Measurements from ENCODE around the gene MEGF11.

The MEGF11 gene

GRCh38 chr15:66237513-66238235, 15.9 kb downstream of the MEGF11 start:
- Histone ChIP-seq H3K27ac (no peak overlapping the region), H3K9me3 (no peaks in the 10 kb centered on the region), H3K4me1 (no peaks in the 10 kb centered on the region), H3K27me3 (peaks cover 0 to 52% of the 10 kb centered on the region in 2 donors), H3K4me3 (no peak overlapping the region), H3K36me3 (no peaks in the 10 kb centered on the region)
- no peak for DNase-seq
- intact Hi-C loops (cut with DNase I; ENCODE audit: low total_unique reads) = no loop called here
- no peak for TF ChIP-seq CTCF (IDR thresholded peaks at IDR 0.05)

- no peaks in the 10 kb centered on the region for H3K4me1 ChIP-seq
- no peak for TF ChIP-seq CTCF (IDR thresholded peaks at IDR 0.05)
- peaks cover 0 to 53% of the 10 kb centered on the region in 2 donors for H3K27me3 ChIP-seq
- H3K4me3 ChIP-seq = no peak overlapping the region
- H3K27ac ChIP-seq = no peak overlapping the region
- H3K36me3 ChIP-seq = no peaks in the 10 kb centered on the region
- DNase-seq = no peak
- no peaks in the 10 kb centered on the region for H3K9me3 ChIP-seq
- intact Hi-C loops (cut with DNase I; ENCODE audit: low total_unique reads) = no loop called here
Observed at GRCh38 chr15:66236806-66237375, 16.7 kb downstream of the MEGF11 start.

- no peak overlapping the region for H3K4me3 ChIP-seq
- no peaks in the 10 kb centered on the region for H3K36me3 ChIP-seq
- no peak for DNase-seq
- no peak for TF ChIP-seq CTCF (IDR thresholded peaks at IDR 0.05)
- intact Hi-C loops (cut with DNase I; ENCODE audit: low total_unique reads) = no loop called here
- peaks cover 0 to 48% of the 10 kb centered on the region in 2 donors for H3K27me3 ChIP-seq
- no peaks in the 10 kb centered on the region for H3K9me3 ChIP-seq
- no peak overlapping the region for H3K27ac ChIP-seq
- no peaks in the 10 kb centered on the region for H3K4me1 ChIP-seq
Observed at GRCh38 chr15:66235866-66236265, 17.7 kb downstream of the MEGF11 start.

GRCh38 chr15:66234798-66235197, 18.8 kb downstream of the MEGF11 start:
- TF ChIP-seq CTCF (IDR thresholded peaks at IDR 0.05) = no peak
- Histone ChIP-seq H3K36me3 (no peaks in the 10 kb centered on the region), H3K27ac (no peak overlapping the region), H3K4me3 (no peak overlapping the region), H3K27me3 (peaks cover 0 to 48% of the 10 kb centered on the region in 2 donors), H3K4me1 (no peaks in the 10 kb centered on the region), H3K9me3 (no peaks in the 10 kb centered on the region)
- intact Hi-C loops (cut with DNase I; ENCODE audit: low total_unique reads) = no loop called here
- no peak for DNase-seq

GRCh38 chr15:66233487-66234415, 19.8 kb downstream of the MEGF11 start:
- no peak for DNase-seq
- no peak overlapping the region for H3K27ac ChIP-seq
- no peaks in the 10 kb centered on the region for H3K36me3 ChIP-seq
- H3K4me3 ChIP-seq = no peak overlapping the region
- no peaks in the 10 kb centered on the region for H3K4me1 ChIP-seq
- intact Hi-C loops (cut with DNase I; ENCODE audit: low total_unique reads) = no loop called here
- no peaks in the 10 kb centered on the region for H3K9me3 ChIP-seq
- peaks cover 0 to 42% of the 10 kb centered on the region in 2 donors for H3K27me3 ChIP-seq
- TF ChIP-seq CTCF (IDR thresholded peaks at IDR 0.05) = no peak

Measured in tibial artery (tissue), 4 donors.